Suprapubic skin (tissue), 4 donors: ENCODE data around the gene CDK1.

Experiments used
- CTCF ChIP-seq, 2 donors: fragments of 200-600 bp in 1 of 2; fragments of 450-650 bp in 1 of 2; sonication (generic) in 1 of 2; IDR thresholded peaks; one replicate each; pipeline ENCODE4 v1.5.1; 2016 to 2019; ENCODE audit warnings: antibody characterized with exemption in 2 of 2, mild to moderate bottlenecking in 1 of 2, moderate library complexity in 1 of 2
- EP300 ChIP-seq: sonication (generic); formaldehyde crosslinking; IDR thresholded peaks from one replicate; pipeline ENCODE4 v1.6.1; 2017; ENCODE audit warnings: antibody characterized with exemption
- POLR2A ChIP-seq, 2 donors: fragments of 450-650 bp; IDR thresholded peaks; one replicate each; pipeline ENCODE4 v1.6.1; 2017; ENCODE audit warnings: antibody characterized with exemption in 2 of 2, mild to moderate bottlenecking in 2 of 2, moderate library complexity in 2 of 2
- POLR2AphosphoS5 ChIP-seq, 3 donors: sonication (generic); formaldehyde crosslinking; IDR thresholded peaks; one replicate each; pipeline ENCODE4 v1.6.1; 2017; ENCODE audit warnings: antibody characterized with exemption in 3 of 3

GRCh38 chr10:60834401-60834800 lies 56.1 kb downstream of the CDK1 start:
- TF ChIP-seq CTCF (IDR thresholded peaks at IDR 0.05) (no peak), POLR2AphosphoS5 (IDR thresholded peaks at IDR 0.05) (no peak), POLR2A (IDR thresholded peaks at IDR 0.05) (no peak), EP300 (no peak)
